DOHH2 (cell line): ENCODE data around the gene TRIB2.

ENCODE experiments used
- H3F3A ChIP-seq: fragments of 200-600 bp; sonication (generic), shearing (Covaris generic); 2 replicates; pipeline ENCODE4 v1.6.0; 2016; ENCODE audit warnings: antibody characterized with exemption, mild to moderate bottlenecking; ENCODE audit not compliant: control insufficient read depth, insufficient read depth
- H3K27ac ChIP-seq: fragments of 200-600 bp; sonication (generic); 2 replicates; pipeline ENCODE4 v1.5.1; 2014; ENCODE audit warnings: low read depth, mild to moderate bottlenecking, low read length, moderate library complexity
- H3K27me3 ChIP-seq: fragments of 200-600 bp; sonication (generic); 2 replicates; pipeline ENCODE4 v1.6.1; 2014; ENCODE audit warnings: mild to moderate bottlenecking, low read length, mixed read lengths; ENCODE audit not compliant: control insufficient read depth
- H3K36me3 ChIP-seq: fragments of 200-600 bp; sonication (generic); 2 replicates; pipeline ENCODE4 v1.6.1; 2014; ENCODE audit warnings: mild to moderate bottlenecking, low read length, moderate library complexity, mixed read lengths; ENCODE audit not compliant: control insufficient read depth
- H3K4me1 ChIP-seq: fragments of 200-600 bp; sonication (generic); 2 replicates; pipeline ENCODE4 v1.6.1; 2014; ENCODE audit warnings: mild to moderate bottlenecking, low read length, mixed read lengths; ENCODE audit not compliant: control insufficient read depth
- H3K4me2 ChIP-seq: fragments of 200-600 bp; sonication (generic); 2 replicates; pipeline ENCODE4 v1.6.0; 2014; ENCODE audit warnings: mild to moderate bottlenecking, low read length, moderate library complexity
- H3K4me3 ChIP-seq: fragments of 200-600 bp; sonication (generic); 2 replicates; pipeline ENCODE4 v1.5.1; 2014; ENCODE audit warnings: mild to moderate bottlenecking, low read length, mixed read lengths
- H3K79me2 ChIP-seq: fragments of 200-600 bp; sonication (generic); 2 replicates; pipeline ENCODE4 v1.6.1; 2014; ENCODE audit warnings: mild to moderate bottlenecking, low read length, mixed read lengths; ENCODE audit not compliant: control insufficient read depth
- H3K9me2 ChIP-seq: fragments of 200-600 bp; sonication (generic); replicated peaks from 2 replicates; pipeline ENCODE4 v1.6.1; 2014; ENCODE audit warnings: mild to moderate bottlenecking, low read length, mixed read lengths; ENCODE audit not compliant: control insufficient read depth
- H3K9me3 ChIP-seq: fragments of 200-600 bp; sonication (generic); 2 replicates; pipeline ENCODE4 v1.6.1; 2014; ENCODE audit warnings: antibody characterized with exemption, low read length, mixed read lengths; ENCODE audit not compliant: control insufficient read depth, insufficient read depth
- H4K20me1 ChIP-seq: fragments of 200-600 bp; sonication (generic); 2 replicates; pipeline ENCODE4 v1.6.0; 2014; ENCODE audit warnings: low read depth, mild to moderate bottlenecking, antibody characterized with exemption, low read length, moderate library complexity; ENCODE audit not compliant: control insufficient read depth, insufficient read depth
- CTCF ChIP-seq: fragments of 200-600 bp; sonication (generic); IDR thresholded peaks from one replicate; pipeline ENCODE4 v1.5.1; 2014; ENCODE audit warnings: antibody characterized with exemption, mild to moderate bottlenecking, low read depth, low read length; ENCODE audit not compliant: poor library complexity, severe bottlenecking
- EZH2phosphoT487 ChIP-seq: fragments of 200-600 bp; sonication (generic); IDR thresholded peaks from 2 replicates; pipeline ENCODE4 v1.6.1; 2017; ENCODE audit warnings: borderline replicate concordance, mild to moderate bottlenecking, antibody characterized with exemption, low read length, moderate library complexity, mixed read lengths

Gene TRIB2

GRCh38 chr2:12688091-12688490 is 28.6 kb upstream of the TRIB2 start:
- no peak overlapping the region for H3K4me3 ChIP-seq
- H3F3A ChIP-seq, result no peaks in the 10 kb centered on the region
- H4K20me1 ChIP-seq, result no peaks in the 10 kb centered on the region
- H3K9me2 ChIP-seq, result no peaks in the 10 kb centered on the region
- H3K27me3 ChIP-seq, result no peaks in the 10 kb centered on the region
- no peak overlapping the region for H3K4me2 ChIP-seq
- H3K4me1 ChIP-seq, result no peaks in the 10 kb centered on the region
- no peaks in the 10 kb centered on the region for H3K36me3 ChIP-seq
- H3K79me2 ChIP-seq, result no peaks in the 10 kb centered on the region
- H3K27ac ChIP-seq, result no peak overlapping the region
- TF ChIP-seq EZH2phosphoT487 (no peak), CTCF (no peak)
- peaks cover 5% of the 10 kb centered on the region; the same call in 1 of the 2 replicates for H3K9me3 ChIP-seq

- no peaks in the 10 kb centered on the region for H3K36me3 ChIP-seq
- H3K9me2 ChIP-seq, result no peaks in the 10 kb centered on the region
- no peaks in the 10 kb centered on the region for H3K4me1 ChIP-seq
- no peaks in the 10 kb centered on the region for H3F3A ChIP-seq
- no peak overlapping the region for H3K27ac ChIP-seq
- H3K27me3 ChIP-seq, result no peaks in the 10 kb centered on the region
- no peak overlapping the region for H3K4me2 ChIP-seq
- peaks cover 5% of the 10 kb centered on the region; the same call in 1 of the 2 replicates for H3K9me3 ChIP-seq
- no peak overlapping the region for H3K4me3 ChIP-seq
- H4K20me1 ChIP-seq, result no peaks in the 10 kb centered on the region
- H3K79me2 ChIP-seq, result no peaks in the 10 kb centered on the region
- no peak for TF ChIP-seq CTCF
- no peak for TF ChIP-seq EZH2phosphoT487
Observed at GRCh38 chr2:12688893-12689292, 27.8 kb upstream of the TRIB2 start.

- Histone ChIP-seq H3K9me3 (peaks cover 5% of the 10 kb centered on the region; the same call in 1 of the 2 replicates), H3K27me3 (no peaks in the 10 kb centered on the region), H4K20me1 (no peaks in the 10 kb centered on the region), H3K4me2 (no peak overlapping the region), H3K27ac (no peak overlapping the region), H3K4me3 (no peak overlapping the region), H3K4me1 (no peaks in the 10 kb centered on the region), H3F3A (no peaks in the 10 kb centered on the region), H3K9me2 (no peaks in the 10 kb centered on the region), H3K36me3 (no peaks in the 10 kb centered on the region), H3K79me2 (no peaks in the 10 kb centered on the region)
- TF ChIP-seq EZH2phosphoT487 (no peak), CTCF (no peak)
Observed at GRCh38 chr2:12693509-12693908, 23.2 kb upstream of the TRIB2 start.
